ENCODE measurements around the gene C22orf23.
"Not testable (repeated sequence)": the region's sequence is repeated elsewhere in the genome, so short reads cannot be mapped to it uniquely, and the experiment has no call there.

C22orf23 gene

GRCh38 chr22:37982151-37982785 lies 28.9 kb upstream of the C22orf23 start:
- no peak for DNase-seq (ENCODE audit: low read depth)

- DNase-seq (ENCODE audit: low read depth): no peak
These were observed 28.0 kb upstream of the C22orf23 start for GRCh38 chr22:37981282-37982011.

GRCh38 chr22:37979782-37980181 lies 26.4 kb upstream of the C22orf23 start:
- DNase-seq (ENCODE audit: low read depth): no peak

GRCh38 chr22:37976547-37976946 lies 23.1 kb upstream of the C22orf23 start:
- no peak for DNase-seq (ENCODE audit: low read depth)

GRCh38 chr22:37976022-37976421 lies 22.6 kb upstream of the C22orf23 start:
- not testable (repeated sequence) for DNase-seq (ENCODE audit: low read depth)

- DNase-seq (ENCODE audit: low read depth): no peak
These were observed 21.8 kb upstream of the C22orf23 start for GRCh38 chr22:37975153-37975552.

- DNase-seq (ENCODE audit: low read depth): no peak
These were observed 20.1 kb upstream of the C22orf23 start for GRCh38 chr22:37973271-37974170.

GRCh38 chr22:37972527-37972926 lies 19.1 kb upstream of the C22orf23 start:
- DNase-seq (ENCODE audit: low read depth): no peak

GRCh38 chr22:37971475-37972434 lies 18.4 kb upstream of the C22orf23 start:
- DNase-seq (ENCODE audit: low read depth): no peak

- DNase-seq (ENCODE audit: low read depth): no peak
These were observed 17.5 kb upstream of the C22orf23 start for GRCh38 chr22:37970864-37971263.

GRCh38 chr22:37968452-37969251 lies 15.3 kb upstream of the C22orf23 start:
- no peak for DNase-seq (ENCODE audit: low read depth)

- no peak for DNase-seq (ENCODE audit: low read depth)
These were observed 14.4 kb upstream of the C22orf23 start for GRCh38 chr22:37967637-37968451.

- no peak for DNase-seq (ENCODE audit: low read depth)
These were observed 13.7 kb upstream of the C22orf23 start for GRCh38 chr22:37967147-37967546.

GRCh38 chr22:37965940-37966664 lies 12.7 kb upstream of the C22orf23 start:
- DNase-seq (ENCODE audit: low read depth): peak; percentile 51

GRCh38 chr22:37961062-37961461 lies 7.7 kb upstream of the C22orf23 start:
- DNase-seq (ENCODE audit: low read depth): no peak

- no peak for DNase-seq (ENCODE audit: low read depth)
These were observed 5.9 kb upstream of the C22orf23 start for GRCh38 chr22:37959231-37959825.

GRCh38 chr22:37957232-37957631 lies 3.8 kb upstream of the C22orf23 start:
- DNase-seq (ENCODE audit: low read depth): no peak

GRCh38 chr22:37955825-37956397 lies 2.5 kb upstream of the C22orf23 start:
- DNase-seq (ENCODE audit: low read depth): not testable (repeated sequence)
